ENCODE results near the gene SH3PXD2B. TPM values are rescaled to one million over a fixed set of nuclear protein-coding genes. Genes with fewer than 3 reads are reported as not detected.

The SH3PXD2B gene
- total and polyA plus RNA-seq, 8 donors = 6.7 to 63.0 (median 20.5) TPM

- H3K36me3 ChIP-seq = peaks cover 6 to 30% (median 24%) of the 10 kb centered on the region in 4 donors
- no peak for DNase-seq
- H3K27ac ChIP-seq = peak overlapping the region in 4 of 5 donors; percentile 7 to 89 (median 66)
- no peak overlapping the region for H3K4me3 ChIP-seq
- H3K4me1 ChIP-seq = peaks cover 10 to 59% (median 34%) of the 10 kb centered on the region in 4 donors
- TF ChIP-seq POLR2A (IDR thresholded peaks at IDR 0.05) (no peak), EP300 (IDR thresholded peaks at IDR 0.05) (no peak), POLR2AphosphoS5 (IDR thresholded peaks at IDR 0.05) (no peak), CTCF (IDR thresholded peaks at IDR 0.05) (no peak)
- H3K27me3 ChIP-seq = no peaks in the 10 kb centered on the region
- intact Hi-C loops (cut with DNase I; ENCODE audit: low total_unique reads) = no loop called here
- H3K9me3 ChIP-seq = no peaks in the 10 kb centered on the region
- WGBS, 5 donors = 71 to 81% (median 78%) methylated on average over 8 to 9 of the region's 9 CpGs
Observed at GRCh38 chr5:172405226-172406107, 48.9 kb downstream of the SH3PXD2B start.

- DNase-seq = no peak
- Histone ChIP-seq H3K4me3 (no peak overlapping the region), H3K27me3 (no peaks in the 10 kb centered on the region), H3K36me3 (peaks cover 6 to 30% (median 24%) of the 10 kb centered on the region in 4 donors), H3K27ac (peak overlapping the region in 4 of 5 donors; percentile 7 to 89 (median 80)), H3K9me3 (no peaks in the 10 kb centered on the region), H3K4me1 (peaks cover 10 to 64% (median 36%) of the 10 kb centered on the region in 4 donors)
- intact Hi-C loops (cut with DNase I; ENCODE audit: low total_unique reads) = no loop called here
- 93 to 95% (median 95%) methylated on average over 4 of the region's 4 CpGs for WGBS, 5 donors
- TF ChIP-seq POLR2A (IDR thresholded peaks at IDR 0.05) (no peak), EP300 (IDR thresholded peaks at IDR 0.05) (no peak), POLR2AphosphoS5 (IDR thresholded peaks at IDR 0.05) (no peak), CTCF (IDR thresholded peaks at IDR 0.05) (no peak)
Observed at GRCh38 chr5:172404746-172405145, 49.6 kb downstream of the SH3PXD2B start.

- H3K4me1 ChIP-seq = peaks cover 10 to 62% (median 36%) of the 10 kb centered on the region in 4 donors
- H3K36me3 ChIP-seq = peaks cover 6 to 30% (median 24%) of the 10 kb centered on the region in 4 donors
- no peak overlapping the region for H3K4me3 ChIP-seq
- peak in 1 of 2 donors; percentile 62 for DNase-seq
- WGBS, 5 donors = 58 to 85% (median 80%) methylated on average over 6 to 7 of the region's 7 CpGs
- no peaks in the 10 kb centered on the region for H3K9me3 ChIP-seq
- TF ChIP-seq EP300 (IDR thresholded peaks at IDR 0.05) = no peak
- TF ChIP-seq POLR2A (IDR thresholded peaks at IDR 0.05) = no peak
- no peak for TF ChIP-seq CTCF (IDR thresholded peaks at IDR 0.05)
- TF ChIP-seq POLR2AphosphoS5 (IDR thresholded peaks at IDR 0.05) = no peak
- intact Hi-C loops (cut with DNase I; ENCODE audit: low total_unique reads) = no loop called here
- H3K27ac ChIP-seq = peak overlapping the region in 4 of 5 donors; percentile 63 to 89 (median 80)
- H3K27me3 ChIP-seq = no peaks in the 10 kb centered on the region
Observed at GRCh38 chr5:172403817-172404216, 50.5 kb downstream of the SH3PXD2B start.

GRCh38 chr5:172403189-172403796 lies 51.0 kb downstream of the SH3PXD2B start:
- TF ChIP-seq CTCF (IDR thresholded peaks at IDR 0.05) = no peak
- TF ChIP-seq POLR2AphosphoS5 (IDR thresholded peaks at IDR 0.05) = peak in 1 of 3 donors; percentile 71
- no peak for TF ChIP-seq EP300 (IDR thresholded peaks at IDR 0.05)
- TF ChIP-seq POLR2A (IDR thresholded peaks at IDR 0.05) = no peak
- Histone ChIP-seq H3K9me3 (no peaks in the 10 kb centered on the region), H3K27me3 (no peaks in the 10 kb centered on the region), H3K36me3 (peaks cover 6 to 30% (median 24%) of the 10 kb centered on the region in 4 donors), H3K27ac (peak overlapping the region; percentile 4 to 89 (median 79)), H3K4me1 (peaks cover 10 to 62% (median 36%) of the 10 kb centered on the region in 4 donors), H3K4me3 (no peak overlapping the region)
- DNase-seq = peak in 1 of 2 donors; percentile 96
- WGBS, 5 donors = 43 to 76% (median 63%) methylated on average over 11 of the region's 11 CpGs
- intact Hi-C loops (cut with DNase I; ENCODE audit: low total_unique reads) = no loop called here

Data from stomach (tissue), 9 donors.